ENCODE data around the gene RAB27B. TPM values are rescaled to one million over a fixed set of nuclear protein-coding genes. Genes with fewer than 3 reads are reported as not detected.

The RAB27B gene
- total and polyA plus RNA-seq, 2 donors (not counting 1 experiment from before 2014, with no cell fraction given): 0.01 to 0.07 TPM

DNA sequence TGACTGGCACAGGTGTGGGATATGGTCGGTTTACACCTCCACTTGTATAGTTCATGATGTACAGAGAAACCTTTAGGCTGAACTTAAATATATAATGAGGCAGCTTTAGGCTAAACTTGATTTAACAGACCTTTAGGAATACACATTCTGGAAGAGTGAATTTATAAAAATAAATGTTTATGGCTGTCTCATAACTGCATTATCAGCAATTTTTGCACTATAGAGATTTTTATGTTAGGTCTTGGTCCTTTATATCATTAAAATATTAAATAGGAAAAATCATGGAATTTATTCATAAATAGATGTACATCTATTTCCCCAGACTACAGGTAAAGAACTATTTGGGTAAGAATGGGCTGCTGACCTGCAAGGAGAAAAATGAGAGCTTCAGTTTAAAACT is 19.8 kb downstream of the RAB27B start:
- DNase-seq (no peak), ATAC-seq (ENCODE audit: low read depth) (no peak)
- Histone ChIP-seq H3K4me2 (replicated peaks; ENCODE audit: low read depth, low read length, poor library complexity, severe bottlenecking) (no peak overlapping the region), H3K9me3 (ENCODE audit: control extremely low read depth in 1 of 3, control insufficient read depth in 2 of 3, insufficient read depth in 1 of 3, low read length in 2 of 3) (no peaks in the 10 kb centered on the region), H4K20me1 (ENCODE audit: control insufficient read depth, insufficient read depth, low read length, poor library complexity, severe bottlenecking) (no peaks in the 10 kb centered on the region), H3K36me3 (replicated peaks in 1 of 2; ENCODE audit: control extremely low read depth in 1 of 2, control insufficient read depth in 1 of 2, extremely low read depth in 1 of 2, insufficient read depth in 2 of 2, low read length in 1 of 2) (no peaks in the 10 kb centered on the region), H3K4me3 (ENCODE audit: control extremely low read depth in 1 of 5, extremely low read depth in 1 of 5, insufficient read depth in 1 of 5, low read depth in 2 of 5, low read length in 4 of 5) (no peak overlapping the region), H2AFZ (ENCODE audit: insufficient read depth, low read depth, low read length, poor library complexity, severe bottlenecking) (no peak overlapping the region), H3K27me3 (replicated peaks in 1 of 4; ENCODE audit: control extremely low read depth in 1 of 4, control insufficient read depth in 3 of 4, insufficient read depth in 4 of 4, low read length in 3 of 4) (no peaks in the 10 kb centered on the region), H3K9ac (ENCODE audit: low read length) (no peak overlapping the region), H3K27ac (ENCODE audit: low read length in 2 of 2) (no peak overlapping the region), H3K79me2 (ENCODE audit: control insufficient read depth, insufficient read depth, low read length) (no peaks in the 10 kb centered on the region), H3K4me1 (ENCODE audit: control insufficient read depth in 2 of 2, insufficient read depth in 2 of 2, low read length in 2 of 2) (no peaks in the 10 kb centered on the region)
- intact Hi-C loops (cut with micrococcal nuclease): no loop called here
- Mint-ChIP-seq H3K27ac (no peak overlapping the region), H3K27me3 (peaks cover 3% of the 10 kb centered on the region), H3K9me3 (ENCODE audit: insufficient read depth) (no peaks in the 10 kb centered on the region), H3K4me1 (no peaks in the 10 kb centered on the region), H3K4me3 (no peak overlapping the region)
- ChIA-PET CTCF (no interaction called here), POLR2A (no interaction called here)
- TF ChIP-seq, protein P1, sequence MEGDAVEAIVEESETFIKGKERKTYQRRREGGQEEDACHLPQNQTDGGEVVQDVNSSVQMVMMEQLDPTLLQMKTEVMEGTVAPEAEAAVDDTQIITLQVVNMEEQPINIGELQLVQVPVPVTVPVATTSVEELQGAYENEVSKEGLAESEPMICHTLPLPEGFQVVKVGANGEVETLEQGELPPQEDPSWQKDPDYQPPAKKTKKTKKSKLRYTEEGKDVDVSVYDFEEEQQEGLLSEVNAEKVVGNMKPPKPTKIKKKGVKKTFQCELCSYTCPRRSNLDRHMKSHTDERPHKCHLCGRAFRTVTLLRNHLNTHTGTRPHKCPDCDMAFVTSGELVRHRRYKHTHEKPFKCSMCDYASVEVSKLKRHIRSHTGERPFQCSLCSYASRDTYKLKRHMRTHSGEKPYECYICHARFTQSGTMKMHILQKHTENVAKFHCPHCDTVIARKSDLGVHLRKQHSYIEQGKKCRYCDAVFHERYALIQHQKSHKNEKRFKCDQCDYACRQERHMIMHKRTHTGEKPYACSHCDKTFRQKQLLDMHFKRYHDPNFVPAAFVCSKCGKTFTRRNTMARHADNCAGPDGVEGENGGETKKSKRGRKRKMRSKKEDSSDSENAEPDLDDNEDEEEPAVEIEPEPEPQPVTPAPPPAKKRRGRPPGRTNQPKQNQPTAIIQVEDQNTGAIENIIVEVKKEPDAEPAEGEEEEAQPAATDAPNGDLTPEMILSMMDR (IDR thresholded peaks at IDR 0.05): no peak
- no peak for TF ChIP-seq EZH2 (IDR thresholded peaks at IDR 0.05; ENCODE audit: borderline replicate concordance, insufficient read depth, low read depth, low read length, poor library complexity, severe bottlenecking)
- WGBS (ENCODE audit: insufficient coverage): no CpG with 5 or more reads among the region's 1 CpG

DNA sequence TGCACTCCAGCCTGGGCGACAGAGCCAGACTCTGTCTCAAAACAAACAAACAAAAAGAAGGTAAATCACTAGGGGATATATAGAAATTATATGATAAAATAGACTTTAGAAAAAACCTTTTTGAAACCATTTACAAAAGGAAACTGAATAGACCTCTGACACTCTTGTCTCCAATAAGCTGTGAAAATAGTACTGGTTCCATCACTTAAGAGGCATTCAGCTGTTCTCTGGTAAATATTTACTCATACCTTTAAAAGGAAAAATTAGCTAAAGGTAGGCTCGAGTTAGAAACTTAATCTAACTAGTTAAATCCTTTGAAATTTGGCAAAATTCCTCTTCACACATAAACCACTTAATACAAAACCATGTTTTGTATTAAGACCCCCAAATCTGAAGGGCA is 21.4 kb downstream of the RAB27B start:
- Mint-ChIP-seq H3K27me3 (peaks cover 1% of the 10 kb centered on the region), H3K9me3 (ENCODE audit: insufficient read depth) (no peaks in the 10 kb centered on the region), H3K27ac (no peak overlapping the region), H3K4me3 (no peak overlapping the region), H3K4me1 (no peaks in the 10 kb centered on the region)
- H3K27me3 ChIP-seq (replicated peaks in 1 of 4; ENCODE audit: control extremely low read depth in 1 of 4, control insufficient read depth in 3 of 4, insufficient read depth in 4 of 4, low read length in 3 of 4): no peaks in the 10 kb centered on the region
- H3K9ac ChIP-seq (ENCODE audit: low read length): no peak overlapping the region
- TF ChIP-seq EZH2 (IDR thresholded peaks at IDR 0.05; ENCODE audit: borderline replicate concordance, insufficient read depth, low read depth, low read length, poor library complexity, severe bottlenecking): no peak
- TF ChIP-seq, protein P1 (IDR thresholded peaks at IDR 0.05): no peak
- H3K36me3 ChIP-seq (replicated peaks in 1 of 2; ENCODE audit: control extremely low read depth in 1 of 2, control insufficient read depth in 1 of 2, extremely low read depth in 1 of 2, insufficient read depth in 2 of 2, low read length in 1 of 2): no peaks in the 10 kb centered on the region
- H2AFZ ChIP-seq (ENCODE audit: insufficient read depth, low read depth, low read length, poor library complexity, severe bottlenecking): no peak overlapping the region
- H4K20me1 ChIP-seq (ENCODE audit: control insufficient read depth, insufficient read depth, low read length, poor library complexity, severe bottlenecking): no peaks in the 10 kb centered on the region
- no CpG with 5 or more reads among the region's 2 CpGs for WGBS (ENCODE audit: insufficient coverage)
- intact Hi-C loops (cut with micrococcal nuclease): no loop called here
- no peaks in the 10 kb centered on the region for H3K4me1 ChIP-seq (ENCODE audit: control insufficient read depth in 2 of 2, insufficient read depth in 2 of 2, low read length in 2 of 2)
- H3K9me3 ChIP-seq (ENCODE audit: control extremely low read depth in 1 of 3, control insufficient read depth in 2 of 3, insufficient read depth in 1 of 3, low read length in 2 of 3): no peaks in the 10 kb centered on the region
- no peak overlapping the region for H3K4me2 ChIP-seq (replicated peaks; ENCODE audit: low read depth, low read length, poor library complexity, severe bottlenecking)
- ChIA-PET POLR2A (no interaction called here), CTCF (no interaction called here)
- DNase-seq (no peak), ATAC-seq (ENCODE audit: low read depth) (no peak)
- H3K4me3 ChIP-seq (ENCODE audit: control extremely low read depth in 1 of 5, extremely low read depth in 1 of 5, insufficient read depth in 1 of 5, low read depth in 2 of 5, low read length in 4 of 5): no peak overlapping the region
- H3K79me2 ChIP-seq (ENCODE audit: control insufficient read depth, insufficient read depth, low read length): no peaks in the 10 kb centered on the region
- H3K27ac ChIP-seq (ENCODE audit: low read length in 2 of 2): no peak overlapping the region
